Measurements from ENCODE around the gene CIAO3. TPM values are rescaled to one million over a fixed set of nuclear protein-coding genes. Genes with fewer than 3 reads are reported as not detected.
A peak's percentile ranks its signal among the peaks of the same experiment; 100 is the strongest.

The CIAO3 gene
- total RNA-seq, 1 experiment from 2014 or later = 31.9 TPM

DNA sequence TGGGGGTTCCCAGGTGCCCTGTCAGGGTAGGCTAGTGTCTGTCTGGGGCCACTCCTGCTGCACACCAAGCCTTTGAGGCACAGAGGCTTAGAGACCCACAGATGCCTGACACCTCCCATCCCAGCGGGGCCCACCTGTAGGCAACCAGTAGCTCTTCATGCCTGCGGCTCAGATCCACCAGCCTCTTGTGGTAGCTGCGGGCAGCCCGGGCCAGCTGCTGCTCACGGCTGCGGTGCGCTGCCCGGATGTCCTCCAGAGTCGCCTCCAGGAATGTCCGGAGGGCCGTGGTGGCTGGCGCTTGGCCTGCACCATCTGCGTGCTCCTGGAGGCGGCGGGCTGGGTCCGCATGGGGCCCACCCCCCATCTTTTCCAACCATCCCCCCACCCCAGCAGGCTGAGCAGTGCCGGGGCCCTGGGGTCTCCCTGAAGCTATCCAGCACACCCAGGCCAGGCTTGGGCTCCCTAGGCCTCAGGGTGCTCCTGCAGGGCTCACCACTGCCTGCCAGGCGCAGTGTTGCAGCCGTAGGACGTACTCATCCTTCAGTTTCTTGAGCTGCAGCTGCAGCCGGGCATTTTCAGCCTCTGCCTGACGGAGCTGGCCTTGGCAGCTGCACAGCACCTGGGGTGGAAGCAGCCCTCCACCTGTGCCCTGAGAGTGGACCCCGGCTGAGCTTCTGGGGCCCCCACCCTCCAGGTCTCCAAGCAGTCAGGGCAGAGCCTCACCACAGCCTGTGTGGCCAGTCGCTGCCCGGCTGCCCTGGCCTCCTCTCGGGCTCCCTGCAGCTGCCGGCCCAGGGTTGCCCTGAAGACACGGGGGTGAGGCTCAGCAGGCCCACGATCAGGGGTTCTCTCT is 16.4 kb downstream of the CIAO3 start:
- no peak for DNase-seq (ENCODE audit: low read depth)

DNA sequence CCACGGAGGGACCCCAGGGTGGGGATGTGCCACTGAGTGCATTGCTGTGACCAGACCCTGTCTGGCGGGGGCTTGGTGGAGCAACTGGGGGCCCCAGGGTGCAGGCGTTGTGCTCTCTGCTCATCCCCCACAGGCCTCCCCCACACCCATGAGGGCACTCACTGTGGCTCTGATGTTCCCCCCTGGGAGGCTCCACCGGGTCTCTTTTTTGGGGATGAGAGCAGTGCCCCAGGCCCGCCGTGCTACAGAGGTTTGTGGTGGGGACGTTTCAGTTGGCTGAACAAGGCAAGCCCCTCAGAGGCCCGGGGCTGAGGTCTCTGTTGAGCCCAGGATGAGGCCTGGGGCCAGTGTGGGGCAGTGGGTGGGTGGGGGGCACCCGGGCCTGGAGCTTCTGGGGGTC is 17.1 kb downstream of the CIAO3 start:
- no peak for DNase-seq (ENCODE audit: low read depth)

DNA sequence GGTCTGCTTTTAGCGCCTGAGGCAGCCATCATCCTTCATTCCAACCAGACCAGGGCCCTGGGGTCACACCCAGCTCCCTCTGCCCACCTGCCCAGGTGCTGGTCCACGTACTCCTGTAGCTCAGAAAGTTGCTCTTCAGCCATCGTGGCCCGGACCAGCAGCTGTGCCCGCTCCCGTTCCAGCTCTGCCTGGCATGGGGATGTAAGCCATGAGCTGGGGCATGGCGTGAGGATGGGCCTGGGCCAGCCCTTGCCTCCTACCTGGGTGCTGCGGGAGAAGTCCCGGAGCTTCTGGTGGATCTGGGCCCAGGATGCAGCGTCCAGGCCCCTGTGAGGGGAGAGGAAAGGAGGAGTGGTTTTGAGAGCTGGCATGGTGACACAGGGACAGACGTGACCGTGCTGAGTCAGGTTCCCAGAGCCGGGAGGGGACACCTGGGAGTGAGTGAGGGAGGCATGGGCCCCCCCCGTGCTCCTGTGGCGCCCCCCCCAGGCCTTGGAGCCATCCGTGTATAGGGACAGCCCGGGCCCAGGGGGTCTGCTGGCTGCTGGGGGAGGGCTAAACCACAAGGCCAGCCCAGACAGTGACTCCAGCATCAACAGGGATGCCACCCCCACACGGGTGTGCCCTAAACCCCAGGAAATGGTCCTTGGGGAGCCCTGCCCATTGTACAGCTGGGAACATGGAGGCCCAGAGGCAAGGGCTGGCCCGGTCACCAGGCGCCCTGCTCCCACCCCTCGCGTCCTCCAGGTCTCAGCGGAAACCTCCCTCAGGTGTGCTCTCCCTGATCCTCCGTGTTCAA is 17.8 kb downstream of the CIAO3 start:
- DNase-seq (ENCODE audit: low read depth) = no peak

DNA sequence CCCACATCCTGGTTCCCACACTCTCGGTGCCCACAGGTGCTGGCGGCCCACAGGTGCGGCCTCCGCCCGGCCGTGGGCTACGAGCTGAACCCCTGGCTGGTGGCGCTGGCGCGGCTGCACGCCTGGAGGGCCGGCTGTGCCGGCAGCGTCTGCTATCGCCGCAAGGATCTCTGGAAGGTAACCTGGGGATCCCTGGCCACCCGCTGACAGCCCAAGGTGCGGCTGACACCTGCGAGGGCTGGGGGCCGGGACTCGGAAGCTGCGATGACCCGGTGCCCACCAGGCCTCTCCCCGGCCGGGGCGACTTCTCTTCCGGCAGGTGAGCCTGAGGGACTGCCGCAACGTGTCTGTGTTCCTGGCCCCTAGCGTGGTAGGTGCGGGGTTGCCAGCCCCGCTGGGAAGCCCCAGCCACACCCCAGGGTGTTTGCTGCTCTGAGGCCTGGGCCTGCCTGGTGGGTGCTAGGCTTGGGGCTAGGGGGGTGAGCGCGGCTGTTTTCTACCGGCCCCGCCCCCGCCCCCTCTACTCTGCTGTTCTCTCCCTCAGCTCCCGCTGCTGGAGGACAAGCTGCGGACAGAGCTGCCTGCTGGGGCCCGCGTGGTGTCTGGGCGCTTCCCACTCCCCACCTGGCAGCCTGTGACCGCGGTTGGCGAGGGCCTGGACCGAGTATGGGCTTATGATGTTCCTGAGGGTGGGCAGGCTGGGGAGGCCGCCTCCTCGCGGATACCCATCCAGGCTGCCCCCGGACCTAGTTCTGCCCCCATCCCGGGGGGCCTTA is 18.8 kb downstream of the CIAO3 start:
- no peak for DNase-seq (ENCODE audit: low read depth)

DNA sequence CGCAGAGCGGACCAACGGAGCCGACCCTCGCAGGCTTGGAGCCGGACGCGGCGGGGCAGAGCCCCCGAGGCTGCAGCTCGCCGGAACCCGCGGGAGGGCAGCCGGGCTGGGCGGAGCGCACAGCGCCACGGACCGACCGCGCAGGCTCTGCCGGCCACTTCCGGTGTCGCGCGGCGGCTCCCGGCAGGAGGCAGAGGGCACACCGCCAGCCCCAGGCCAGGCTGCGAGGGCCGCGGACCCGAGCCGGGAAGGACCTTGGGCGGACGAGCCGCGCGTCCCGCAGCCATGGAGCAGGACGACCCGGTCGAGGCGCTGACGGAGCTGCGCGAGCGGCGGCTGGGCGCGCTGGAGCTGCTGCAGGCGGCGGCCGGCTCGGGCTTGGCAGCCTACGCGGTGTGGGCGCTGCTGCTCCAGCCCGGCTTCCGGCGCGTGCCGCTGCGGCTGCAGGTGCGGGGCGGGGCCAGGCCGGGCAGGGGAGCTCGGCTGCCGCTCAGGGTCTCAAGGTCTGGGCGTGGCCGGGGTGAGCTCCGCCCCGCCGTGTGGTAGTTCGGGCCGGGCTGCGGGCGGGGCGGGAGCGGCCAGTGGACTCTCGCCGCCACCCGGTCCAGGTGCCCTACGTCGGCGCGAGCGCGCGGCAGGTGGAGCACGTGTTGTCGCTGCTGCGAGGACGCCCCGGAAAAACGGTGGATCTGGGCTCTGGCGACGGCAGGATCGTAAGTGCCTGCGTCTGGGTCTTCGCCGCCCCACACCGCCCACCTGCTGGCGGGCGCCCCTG is 19.6 kb downstream of the CIAO3 start, which contains the start of gene ANTKMT:
TSS of gene ANTKMT (plus strand) at position 157 of the 775 bp plus-strand sequence. CDS start at position 286, 129 bp downstream.
- peak; percentile 64 for DNase-seq (ENCODE audit: low read depth)

DNA sequence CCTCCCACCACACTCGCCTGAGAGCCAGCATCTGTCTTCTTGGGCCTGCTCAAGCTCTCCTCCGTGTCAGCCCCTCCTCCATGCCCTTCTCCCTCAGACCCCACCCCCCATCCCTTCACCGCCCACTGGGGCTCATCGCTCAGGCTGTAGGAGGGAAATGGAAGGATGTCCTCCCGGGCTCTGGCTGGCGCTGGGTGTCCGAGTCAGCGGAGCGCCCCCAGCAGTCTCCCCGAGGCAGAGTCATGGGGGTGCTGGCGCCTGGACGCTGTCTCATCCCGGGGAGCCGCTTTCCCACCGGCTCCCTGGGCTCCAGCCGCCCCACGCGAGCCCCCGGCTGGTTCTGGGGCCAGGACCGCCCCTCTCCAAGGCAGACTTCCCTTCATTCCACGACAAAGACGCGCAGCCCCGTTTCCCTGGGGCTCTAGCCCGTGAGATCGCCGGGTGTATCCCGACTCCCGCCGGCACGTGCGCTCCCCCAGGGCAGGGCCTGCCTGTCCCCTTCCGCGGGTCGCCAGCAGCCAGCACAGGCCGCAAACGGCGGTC is 20.3 kb downstream of the CIAO3 start:
- peak; percentile 79 for DNase-seq (ENCODE audit: low read depth)

DNA sequence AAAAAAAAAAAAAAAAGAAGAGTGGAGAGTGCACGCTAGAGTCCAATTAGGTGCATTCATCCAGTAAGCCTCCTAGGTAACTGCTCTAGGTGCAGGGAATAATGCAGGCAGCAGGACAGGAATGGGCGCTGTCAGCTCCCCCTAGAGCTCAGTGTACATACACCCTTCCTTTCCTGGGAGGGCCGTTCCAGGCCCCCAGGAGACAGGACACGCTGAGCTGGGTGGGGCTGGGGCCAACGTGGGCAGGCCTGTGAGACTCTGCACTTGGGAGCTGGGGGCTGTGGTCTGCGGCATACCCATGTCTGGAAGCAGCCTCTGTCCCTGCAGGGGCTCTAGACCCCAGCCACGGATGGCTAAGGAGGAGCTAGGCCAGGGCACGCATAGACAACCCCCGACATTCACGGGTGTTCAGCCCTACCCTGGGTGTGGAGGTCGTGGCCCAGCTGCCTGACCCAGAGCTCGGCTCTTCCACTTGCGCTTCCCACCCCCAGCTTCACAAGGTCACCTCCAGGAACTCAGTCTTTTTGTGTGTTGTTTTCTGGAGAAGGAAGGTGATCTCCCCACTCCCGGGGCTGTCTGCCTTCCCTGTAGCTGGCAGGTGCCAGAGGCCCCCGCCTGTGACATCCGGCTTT is 20.9 kb downstream of the CIAO3 start:
- DNase-seq (ENCODE audit: low read depth) = no peak

DNA sequence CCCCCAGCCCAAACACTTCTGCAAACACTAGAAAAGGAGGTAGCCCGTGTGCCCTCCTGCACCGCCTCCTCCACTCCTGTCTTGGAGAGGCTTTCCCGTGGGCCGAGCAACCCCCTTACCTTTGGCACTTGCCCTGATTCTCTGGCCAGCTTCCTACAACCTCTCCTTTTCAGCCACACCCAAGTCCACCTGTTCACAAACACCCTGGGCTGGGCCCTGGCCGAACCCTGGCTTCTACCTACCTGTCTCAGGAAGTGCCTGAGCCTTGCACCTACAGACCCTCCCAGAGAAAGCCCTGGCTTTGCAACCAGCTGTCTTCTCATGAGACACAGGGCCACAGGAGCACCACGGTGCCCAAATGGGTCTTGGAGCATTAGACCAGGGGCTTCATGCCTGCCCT is 21.9 kb downstream of the CIAO3 start:
- no peak for DNase-seq (ENCODE audit: low read depth)

DNA sequence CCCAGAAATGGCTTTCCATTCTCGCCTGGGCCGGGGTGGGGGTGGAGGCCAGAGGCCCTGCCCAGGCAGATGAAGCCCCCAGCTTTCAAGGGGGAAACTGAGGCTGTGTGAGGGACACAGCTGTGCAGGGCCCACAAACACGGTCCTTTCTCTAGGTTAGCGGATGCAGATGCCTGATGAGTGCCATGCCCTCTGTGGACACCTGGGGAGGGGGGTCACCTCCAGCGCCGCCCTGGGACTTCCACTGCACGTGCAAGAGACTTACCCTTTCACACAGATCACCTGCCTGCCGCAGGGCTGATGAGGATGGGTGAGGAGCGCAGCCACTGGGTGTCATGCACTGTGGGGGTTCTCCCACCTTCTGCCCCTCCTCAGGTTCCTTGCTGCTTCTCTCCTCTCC is 22.4 kb downstream of the CIAO3 start:
- DNase-seq (ENCODE audit: low read depth) = no peak

DNA sequence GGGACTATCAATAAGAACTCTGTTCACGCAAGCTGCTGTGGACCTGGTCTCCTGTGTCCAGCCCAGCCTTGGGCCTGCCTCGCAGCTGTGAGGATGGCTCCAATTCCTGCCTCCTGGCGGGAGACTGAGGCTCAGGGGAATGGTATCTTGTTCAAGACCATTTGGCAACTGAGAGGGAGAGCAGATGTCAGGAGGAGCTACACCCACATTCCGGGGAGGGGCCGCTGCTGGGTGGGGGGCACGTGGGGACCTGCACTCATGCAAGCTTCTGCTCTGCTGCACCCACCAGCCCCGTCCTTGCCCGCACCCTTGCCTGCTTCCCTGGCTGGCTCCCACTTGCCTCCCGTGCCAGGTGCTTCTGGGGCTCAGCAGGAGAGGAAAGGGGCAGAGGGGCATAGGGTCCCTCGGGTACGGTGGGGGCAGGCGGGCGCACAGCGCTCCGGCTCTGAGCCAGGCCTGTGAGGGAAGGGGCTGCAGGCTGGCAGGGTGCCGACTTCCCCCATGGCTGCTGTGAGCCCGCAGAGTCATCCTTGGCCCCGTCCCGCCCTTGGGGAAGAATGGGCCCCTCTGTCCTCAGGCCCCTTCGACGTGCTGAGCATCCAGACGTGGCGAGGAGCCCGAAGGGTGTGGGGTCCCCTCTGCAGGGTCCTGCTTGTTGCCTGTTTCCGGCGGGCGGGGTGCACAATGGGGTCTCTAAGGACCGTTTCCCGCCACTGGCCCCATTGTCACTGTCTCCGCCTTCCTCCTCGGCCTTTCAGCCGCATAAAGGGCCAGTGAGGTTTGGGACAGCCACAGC is 23.1 kb downstream of the CIAO3 start:
- no peak for DNase-seq (ENCODE audit: low read depth)

DNA sequence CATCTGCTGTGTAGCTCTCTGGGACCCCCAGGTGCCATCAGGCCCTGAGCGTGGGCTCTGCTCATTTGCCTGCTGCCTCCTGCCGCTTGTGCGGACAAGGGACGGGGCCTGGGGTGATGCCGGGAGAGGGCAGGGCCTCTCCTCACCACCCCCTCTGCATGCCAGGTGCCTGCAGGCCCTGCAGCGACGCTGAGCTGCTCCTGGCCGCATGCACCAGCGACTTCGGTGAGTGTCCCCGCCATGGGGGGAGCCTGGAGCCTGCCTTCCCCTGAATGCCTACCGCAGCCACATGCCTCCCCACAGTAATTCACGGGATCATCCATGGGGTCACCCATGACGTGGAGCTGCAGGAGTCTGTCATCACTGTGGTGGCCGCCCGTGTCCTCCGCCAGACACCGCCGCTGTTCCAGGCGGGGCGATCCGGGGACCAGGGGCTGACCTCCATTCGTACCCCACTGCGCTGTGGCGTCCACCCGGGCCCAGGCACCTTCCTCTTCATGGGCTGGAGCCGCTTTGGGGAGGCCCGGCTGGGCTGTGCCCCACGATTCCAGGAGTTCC is 23.9 kb downstream of the CIAO3 start:
- no peak for DNase-seq (ENCODE audit: low read depth)

DNA sequence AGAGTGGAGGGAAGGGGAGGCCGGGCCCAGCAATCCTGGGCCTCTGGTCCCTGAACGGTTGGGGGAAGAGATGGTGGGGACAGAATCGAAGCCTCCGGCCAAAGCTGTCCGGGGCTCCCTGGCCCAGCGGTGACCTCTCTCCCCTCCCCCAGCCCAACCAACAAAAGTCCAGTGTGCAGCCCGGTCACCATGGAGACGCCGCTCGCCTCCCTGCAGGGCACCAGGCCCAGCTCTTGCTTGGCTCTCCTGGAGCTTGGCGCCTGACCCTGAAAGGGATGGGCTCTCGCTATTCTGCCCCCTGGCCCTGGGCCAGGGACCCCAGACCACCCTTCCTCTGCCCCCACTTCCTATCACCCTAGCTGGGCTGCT is 24.6 kb downstream of the CIAO3 start:
- DNase-seq (ENCODE audit: low read depth) = no peak

DNA sequence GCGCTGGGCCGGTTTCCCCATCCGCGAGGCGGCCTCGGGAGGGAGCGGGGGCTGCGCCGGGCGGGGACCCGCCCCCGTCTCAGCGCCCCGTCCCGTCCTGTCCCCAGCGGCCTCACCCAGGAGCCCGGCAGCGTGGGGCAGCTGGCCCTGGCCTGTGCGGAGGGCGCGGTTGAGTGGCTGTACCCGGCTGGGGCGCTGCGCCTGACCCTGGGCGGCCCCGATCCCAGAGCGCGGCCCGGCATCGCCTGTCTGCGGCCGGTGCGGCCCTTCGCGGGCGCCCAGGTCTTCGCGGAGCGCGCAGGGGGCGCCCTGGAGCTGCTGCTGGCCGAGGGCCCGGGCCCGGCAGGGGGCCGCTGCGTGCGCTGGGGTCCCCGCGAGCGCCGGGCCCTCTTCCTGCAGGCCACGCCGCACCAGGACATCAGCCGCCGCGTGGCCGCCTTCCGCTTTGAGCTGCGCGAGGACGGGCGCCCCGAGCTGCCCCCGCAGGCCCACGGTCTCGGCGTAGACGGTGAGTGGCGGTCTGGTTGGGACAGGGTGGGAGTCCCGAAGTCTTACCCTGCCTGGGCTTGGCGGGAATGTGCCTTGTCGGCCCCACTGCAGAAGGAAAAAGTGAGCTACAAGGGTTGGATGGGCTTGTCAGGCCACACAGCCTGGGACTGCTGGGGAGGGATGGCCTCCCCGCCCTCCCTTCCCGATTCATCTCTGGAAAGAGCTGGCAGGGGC is 25.2 kb downstream of the CIAO3 start:
- DNase-seq (ENCODE audit: low read depth) = no peak

DNA sequence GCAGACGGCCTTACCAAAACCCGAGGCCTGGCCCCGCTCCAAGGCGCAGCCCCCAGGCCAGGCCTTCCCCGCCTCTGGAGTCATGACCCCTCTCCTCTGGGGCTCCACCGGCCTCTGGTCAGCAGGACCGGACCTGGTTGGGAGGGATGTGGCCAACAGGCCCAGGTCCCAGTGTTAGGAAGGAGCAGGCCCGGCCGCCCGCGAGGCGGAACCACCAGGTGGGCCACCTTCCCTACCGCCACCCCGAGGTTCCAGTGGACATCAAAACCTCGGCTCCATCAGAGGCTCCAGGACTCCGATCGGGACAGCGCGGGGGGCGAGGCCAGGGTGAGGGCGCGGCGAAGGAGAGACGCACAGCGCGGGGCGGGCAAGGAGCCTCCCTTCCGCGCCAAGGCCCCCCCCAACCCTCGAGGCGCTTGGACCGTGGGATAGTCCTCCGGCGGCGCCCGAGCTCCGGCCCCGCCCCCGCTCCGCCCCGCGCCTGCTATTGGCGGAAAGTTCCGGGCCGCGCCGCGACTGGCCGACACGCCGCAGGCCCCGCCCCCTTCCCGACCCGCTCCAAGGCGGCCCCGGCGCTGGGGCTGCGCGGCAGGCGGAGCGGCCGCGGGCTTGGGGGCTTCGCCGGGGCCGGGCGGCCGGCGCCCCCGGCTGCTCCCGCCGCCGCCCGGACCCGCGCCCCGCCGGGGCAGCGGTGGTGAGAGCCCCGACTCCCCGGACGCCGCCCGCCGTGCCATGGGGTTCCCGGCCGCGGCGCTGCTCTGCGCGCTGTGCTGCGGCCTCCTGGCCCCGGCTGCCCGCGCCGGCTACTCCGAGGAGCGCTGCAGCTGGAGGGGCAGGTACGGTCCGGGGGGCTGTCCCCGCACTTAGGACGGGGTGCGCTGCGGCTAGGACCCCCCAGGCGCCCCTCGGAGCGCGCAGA is 26.0 kb downstream of the CIAO3 start, which contains the start of gene METRN:
TSS of gene METRN (plus strand) at position 561 of the 919 bp plus-strand sequence. CDS start at position 733, 172 bp downstream.
- DNase-seq (ENCODE audit: low read depth) = peak; percentile 76

DNA sequence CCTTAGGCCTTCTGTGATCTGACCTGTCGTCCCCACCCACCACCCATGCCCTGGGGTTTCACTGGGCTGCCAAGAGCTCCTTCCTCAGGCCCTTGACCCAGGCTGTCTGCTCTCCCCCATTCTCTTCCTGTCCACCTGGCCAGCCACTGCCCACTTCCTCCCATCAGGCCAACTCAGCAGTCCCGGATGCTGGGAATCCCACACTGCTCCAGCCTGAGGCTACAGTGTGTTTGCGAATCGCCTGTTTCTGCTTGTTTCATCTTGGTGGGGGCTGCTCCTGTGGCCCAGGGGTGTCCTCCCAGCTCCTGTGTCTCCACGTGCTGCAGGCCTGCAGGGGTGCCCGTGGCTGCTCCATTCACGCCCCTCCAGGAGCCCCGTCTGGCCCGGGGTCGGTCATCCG is 26.7 kb downstream of the CIAO3 start:
- DNase-seq (ENCODE audit: low read depth) = no peak

DNA sequence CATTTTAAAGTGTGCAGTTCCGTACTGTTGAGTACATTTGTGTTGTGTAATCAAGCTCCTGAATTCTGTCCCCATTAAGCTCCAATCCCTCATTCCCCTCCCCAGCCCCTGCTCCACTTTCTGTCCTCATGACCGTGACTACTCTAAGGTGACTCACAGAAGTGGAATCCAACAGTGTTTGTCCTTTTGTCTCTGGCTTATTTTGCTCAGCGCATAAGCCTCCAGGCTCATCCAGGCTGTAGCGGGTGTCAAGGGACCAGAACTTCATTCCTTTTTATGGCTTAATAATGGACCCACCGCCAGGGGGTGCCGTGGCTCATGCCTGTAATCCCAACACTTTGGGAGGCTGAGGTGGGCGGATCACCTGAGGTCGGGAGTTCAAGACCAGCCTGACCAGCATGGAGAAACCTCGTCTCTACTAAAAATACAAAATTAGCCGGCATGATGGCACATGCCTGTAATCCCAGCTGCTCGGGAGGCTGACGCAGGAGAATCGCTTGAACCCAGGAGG is 28.0 kb downstream of the CIAO3 start:
- peak; percentile 99 for DNase-seq (ENCODE audit: low read depth)

All from LHCN-M2 (cell line).